Measurements from ENCODE around the gene MLYCD.

The MLYCD gene

DNA sequence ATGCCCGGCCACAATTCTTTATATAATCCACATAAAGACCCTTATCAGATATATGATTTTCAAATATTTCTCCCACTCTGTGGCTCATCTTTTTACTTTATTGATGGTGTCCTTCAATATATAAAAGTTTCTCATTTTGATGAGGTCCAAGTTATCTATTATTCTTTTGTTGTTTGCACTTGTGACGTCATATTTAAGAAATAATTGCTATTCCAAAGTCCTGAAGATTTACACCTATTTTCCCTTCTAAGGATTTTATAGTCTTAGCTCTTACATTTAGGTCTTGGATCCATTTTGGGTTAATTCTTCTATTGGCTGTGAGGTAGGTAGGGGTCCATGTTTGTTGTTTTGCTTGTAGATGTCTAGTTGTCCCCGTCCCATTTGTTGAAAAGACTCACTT, 3.0 kb upstream of the MLYCD start:
- no peak overlapping the region for H3K4me3 ChIP-seq (replicated peaks; ENCODE audit: low read depth, low read length)
- TF ChIP-seq, protein P1, sequence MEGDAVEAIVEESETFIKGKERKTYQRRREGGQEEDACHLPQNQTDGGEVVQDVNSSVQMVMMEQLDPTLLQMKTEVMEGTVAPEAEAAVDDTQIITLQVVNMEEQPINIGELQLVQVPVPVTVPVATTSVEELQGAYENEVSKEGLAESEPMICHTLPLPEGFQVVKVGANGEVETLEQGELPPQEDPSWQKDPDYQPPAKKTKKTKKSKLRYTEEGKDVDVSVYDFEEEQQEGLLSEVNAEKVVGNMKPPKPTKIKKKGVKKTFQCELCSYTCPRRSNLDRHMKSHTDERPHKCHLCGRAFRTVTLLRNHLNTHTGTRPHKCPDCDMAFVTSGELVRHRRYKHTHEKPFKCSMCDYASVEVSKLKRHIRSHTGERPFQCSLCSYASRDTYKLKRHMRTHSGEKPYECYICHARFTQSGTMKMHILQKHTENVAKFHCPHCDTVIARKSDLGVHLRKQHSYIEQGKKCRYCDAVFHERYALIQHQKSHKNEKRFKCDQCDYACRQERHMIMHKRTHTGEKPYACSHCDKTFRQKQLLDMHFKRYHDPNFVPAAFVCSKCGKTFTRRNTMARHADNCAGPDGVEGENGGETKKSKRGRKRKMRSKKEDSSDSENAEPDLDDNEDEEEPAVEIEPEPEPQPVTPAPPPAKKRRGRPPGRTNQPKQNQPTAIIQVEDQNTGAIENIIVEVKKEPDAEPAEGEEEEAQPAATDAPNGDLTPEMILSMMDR (IDR thresholded peaks at IDR 0.05; ENCODE audit: low read length, missing control alignments): no peak
- no peak for DNase-seq (ENCODE audit: low read depth)

DNA sequence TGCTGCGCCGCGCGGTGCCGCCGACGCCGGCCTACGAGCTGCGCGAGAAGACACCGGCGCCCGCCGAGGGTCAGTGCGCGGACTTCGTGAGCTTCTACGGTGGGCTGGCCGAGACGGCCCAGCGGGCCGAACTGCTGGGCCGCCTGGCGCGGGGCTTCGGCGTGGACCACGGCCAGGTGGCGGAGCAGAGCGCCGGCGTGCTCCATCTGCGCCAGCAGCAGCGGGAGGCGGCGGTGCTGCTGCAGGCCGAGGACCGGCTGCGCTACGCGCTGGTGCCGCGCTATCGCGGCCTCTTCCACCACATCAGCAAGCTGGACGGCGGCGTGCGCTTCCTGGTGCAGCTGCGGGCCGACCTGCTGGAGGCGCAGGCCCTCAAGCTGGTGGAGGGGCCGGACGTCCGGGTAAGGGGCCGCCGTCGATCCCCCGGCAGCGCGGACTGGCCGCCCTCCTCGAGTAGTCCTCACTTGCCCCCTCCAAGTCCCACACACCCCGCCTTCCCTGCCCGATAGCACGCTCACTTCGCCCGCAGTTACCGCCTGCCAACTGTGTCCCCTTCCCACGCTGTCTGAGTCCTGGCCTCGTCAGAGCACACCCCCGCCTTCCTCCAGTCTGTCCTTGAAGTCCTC, 470 bp downstream of the MLYCD start:
- peak overlapping the region; percentile 63 for H3K4me3 ChIP-seq (replicated peaks; ENCODE audit: low read depth, low read length)
- DNase-seq (ENCODE audit: low read depth): peak; percentile 68
- TF ChIP-seq, protein P1 (IDR thresholded peaks at IDR 0.05; ENCODE audit: low read length, missing control alignments): no peak

DNA sequence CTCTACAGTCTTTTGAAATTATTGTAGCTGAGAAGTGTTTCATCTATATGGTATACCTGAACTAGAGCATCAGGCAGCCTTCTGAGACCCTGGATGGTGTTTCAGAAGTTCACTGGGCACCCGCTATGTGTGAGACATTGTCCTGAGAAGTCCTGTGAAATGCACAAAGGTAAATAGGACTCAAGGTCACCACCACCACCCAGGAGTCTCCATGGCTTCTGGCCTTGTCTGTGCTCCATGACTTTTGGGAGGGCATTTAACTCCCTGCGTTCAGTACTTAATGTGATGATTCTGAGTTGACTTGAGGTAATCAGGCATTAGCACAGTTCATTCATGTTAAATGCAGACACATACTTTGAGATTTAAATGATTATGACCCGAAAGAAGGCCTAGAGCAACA, 1.1 kb downstream of the MLYCD start:
- TF ChIP-seq, protein P1 (IDR thresholded peaks at IDR 0.05; ENCODE audit: low read length, missing control alignments): no peak
- DNase-seq (ENCODE audit: low read depth): no peak
- peak overlapping the region; percentile 63 for H3K4me3 ChIP-seq (replicated peaks; ENCODE audit: low read depth, low read length)

DNA sequence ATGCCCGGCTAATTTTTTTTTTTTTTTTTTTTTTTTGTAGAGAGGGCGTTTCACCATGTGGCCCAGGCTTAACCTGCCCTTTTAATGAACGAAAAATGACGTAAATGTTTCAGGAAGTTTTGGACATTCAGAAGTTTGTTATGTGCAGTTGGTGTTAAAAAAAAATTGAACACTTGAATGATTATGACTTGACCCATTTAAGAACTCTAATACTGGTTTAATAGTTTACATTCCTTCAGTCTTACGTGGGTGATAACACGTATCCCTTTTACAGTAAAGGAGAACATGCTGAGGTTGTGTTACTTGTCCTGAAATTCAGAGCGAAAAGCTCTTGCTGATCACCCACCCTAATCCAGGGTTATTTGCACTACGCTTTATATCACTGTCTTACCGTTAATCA, 1.7 kb downstream of the MLYCD start:
- DNase-seq (ENCODE audit: low read depth): no peak
- H3K4me3 ChIP-seq (replicated peaks; ENCODE audit: low read depth, low read length): no peak overlapping the region
- TF ChIP-seq, protein P1 (IDR thresholded peaks at IDR 0.05; ENCODE audit: low read length, missing control alignments): no peak

DNA sequence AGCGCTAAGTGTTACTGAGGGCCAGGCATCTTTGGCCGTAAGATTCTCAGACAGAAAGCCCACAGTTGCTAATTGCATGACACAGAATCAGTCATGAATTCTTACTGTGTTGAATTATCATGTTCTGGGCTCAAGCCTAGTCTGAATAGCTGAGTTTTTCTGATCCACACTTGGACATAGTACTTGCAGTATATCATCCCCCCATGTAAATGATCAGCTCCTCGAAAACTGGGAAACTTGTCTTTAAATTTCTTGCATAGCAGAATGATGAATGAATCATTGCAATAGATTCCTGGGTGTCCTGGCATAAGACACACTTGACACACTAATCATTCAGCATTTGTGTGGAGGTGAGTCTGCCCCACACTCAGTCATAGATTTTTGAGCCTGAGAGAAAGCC, 2.2 kb downstream of the MLYCD start:
- DNase-seq (ENCODE audit: low read depth): no peak
- H3K4me3 ChIP-seq (replicated peaks; ENCODE audit: low read depth, low read length): no peak overlapping the region

DNA sequence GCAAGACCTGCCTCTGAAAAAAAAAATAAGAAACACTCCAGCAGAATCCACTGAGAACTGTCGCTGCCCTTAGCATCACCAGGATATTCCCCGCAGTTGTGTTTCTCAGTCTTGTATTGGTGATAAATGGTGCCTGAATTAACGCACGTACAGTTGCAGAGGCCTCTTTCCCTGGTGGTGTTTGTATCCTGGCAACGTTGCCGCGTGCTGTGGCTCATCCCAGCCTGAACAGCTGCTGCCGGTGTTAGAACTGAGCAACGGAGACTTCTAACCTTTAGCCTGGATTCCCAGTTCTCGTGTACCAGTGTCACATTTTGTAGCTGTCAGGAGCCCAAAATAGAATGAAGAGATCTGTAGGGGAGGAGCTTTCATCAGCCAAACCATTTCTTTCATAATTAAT, 4.8 kb downstream of the MLYCD start:
- peak; percentile 53 for DNase-seq (ENCODE audit: low read depth)
- TF ChIP-seq, protein P1 (IDR thresholded peaks at IDR 0.05; ENCODE audit: low read length, missing control alignments): no peak
- no peak overlapping the region for H3K4me3 ChIP-seq (replicated peaks; ENCODE audit: low read depth, low read length)

More for the DNA sequence above, 2.2 kb downstream of the MLYCD start:
- TF ChIP-seq, protein P1 (IDR thresholded peaks at IDR 0.05; ENCODE audit: low read length, missing control alignments): no peak

DNA sequence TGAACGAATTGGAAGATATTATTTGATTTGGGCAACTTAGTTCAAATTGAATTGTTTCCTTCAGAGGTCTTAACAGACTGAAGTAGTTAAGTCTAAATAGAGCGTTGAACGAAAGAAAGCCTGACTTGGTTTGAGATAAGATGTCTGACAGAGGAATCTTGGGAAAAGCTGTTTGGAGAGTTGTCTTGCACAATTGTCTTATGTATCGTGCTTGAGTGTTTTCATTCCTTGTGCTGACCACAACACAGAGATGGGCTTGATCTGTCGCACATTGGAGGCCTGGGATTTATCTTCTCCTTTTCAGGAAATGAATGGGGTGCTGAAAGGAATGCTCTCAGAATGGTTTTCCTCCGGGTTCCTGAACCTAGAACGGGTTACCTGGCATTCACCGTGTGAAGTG, 7.8 kb downstream of the MLYCD start:
- TF ChIP-seq, protein P1 (IDR thresholded peaks at IDR 0.05; ENCODE audit: low read length, missing control alignments): no peak
- peak; percentile 81 for DNase-seq (ENCODE audit: low read depth)
- H3K4me3 ChIP-seq (replicated peaks; ENCODE audit: low read depth, low read length): no peak overlapping the region
